ENCODE results near the gene COG7. TPM values are rescaled to one million over a fixed set of nuclear protein-coding genes. Genes with fewer than 3 reads are reported as not detected.

The COG7 gene
- total RNA-seq, 3 donors from 2014 or later: 12.8 to 31.6 (median 29.2) TPM

- Histone ChIP-seq H3K9me3 (no peaks in the 10 kb centered on the region), H3K27ac (peak overlapping the region in 1 of 2 donors; percentile 25), H3K4me1 (no peaks in the 10 kb centered on the region), H3K27me3 (no peaks in the 10 kb centered on the region), H3K36me3 (no peaks in the 10 kb centered on the region), H3K4me3 (no peak overlapping the region)
- DNase-seq (ENCODE audit: low spot score in 2 of 2): peak in 1 of 2 donors; percentile 22
- TF ChIP-seq POLR2AphosphoS5 (IDR thresholded peaks at IDR 0.05) (no peak), POLR2A (IDR thresholded peaks at IDR 0.05) (no peak), CTCF (IDR thresholded peaks at IDR 0.05) (no peak)
- intact Hi-C loops (cut with DNase I; ENCODE audit: low total_unique reads): no loop called here
These were observed 53.8 kb downstream of the COG7 start for GRCh38 chr16:23398987-23399805.

GRCh38 chr16:23397464-23397863 is 55.5 kb downstream of the COG7 start:
- H3K4me1 ChIP-seq: no peaks in the 10 kb centered on the region
- no peaks in the 10 kb centered on the region for H3K36me3 ChIP-seq

GRCh38 chr16:23395732-23396131 is 57.3 kb downstream of the COG7 start:
- Histone ChIP-seq H3K27ac (no peak overlapping the region), H3K27me3 (no peaks in the 10 kb centered on the region), H3K4me3 (no peak overlapping the region), H3K4me1 (no peaks in the 10 kb centered on the region), H3K36me3 (no peaks in the 10 kb centered on the region), H3K9me3 (no peaks in the 10 kb centered on the region)
- intact Hi-C loops (cut with DNase I; ENCODE audit: low total_unique reads): no loop called here
- no peak for DNase-seq (ENCODE audit: low spot score in 2 of 2)
- TF ChIP-seq POLR2A (IDR thresholded peaks at IDR 0.05): no peak
- no peak for TF ChIP-seq POLR2AphosphoS5 (IDR thresholded peaks at IDR 0.05)
- no peak for TF ChIP-seq CTCF (IDR thresholded peaks at IDR 0.05)

More at GRCh38 chr16:23397464-23397863, 55.5 kb downstream of the COG7 start:
- Histone ChIP-seq H3K27ac (no peak overlapping the region), H3K9me3 (no peaks in the 10 kb centered on the region), H3K4me3 (no peak overlapping the region), H3K27me3 (no peaks in the 10 kb centered on the region)
- TF ChIP-seq CTCF (IDR thresholded peaks at IDR 0.05) (no peak), POLR2A (IDR thresholded peaks at IDR 0.05) (no peak)
- intact Hi-C loops (cut with DNase I; ENCODE audit: low total_unique reads): no loop called here
- DNase-seq (ENCODE audit: low spot score in 2 of 2): peak in 1 of 2 donors; percentile 7

GRCh38 chr16:23394141-23394831 is 58.7 kb downstream of the COG7 start:
- Histone ChIP-seq H3K27ac (peak overlapping the region in 1 of 2 donors; percentile 83), H3K27me3 (no peaks in the 10 kb centered on the region), H3K4me3 (no peak overlapping the region), H3K36me3 (no peaks in the 10 kb centered on the region), H3K4me1 (no peaks in the 10 kb centered on the region), H3K9me3 (no peaks in the 10 kb centered on the region)
- intact Hi-C loops (cut with DNase I; ENCODE audit: low total_unique reads): no loop called here
- TF ChIP-seq POLR2AphosphoS5 (IDR thresholded peaks at IDR 0.05) (no peak), POLR2A (IDR thresholded peaks at IDR 0.05) (no peak), CTCF (IDR thresholded peaks at IDR 0.05) (no peak)
- DNase-seq (ENCODE audit: low spot score in 2 of 2): no peak

GRCh38 chr16:23392223-23392600 is 60.8 kb downstream of the COG7 start:
- Histone ChIP-seq H3K9me3 (no peaks in the 10 kb centered on the region), H3K4me1 (no peaks in the 10 kb centered on the region), H3K4me3 (no peak overlapping the region), H3K27me3 (no peaks in the 10 kb centered on the region), H3K36me3 (no peaks in the 10 kb centered on the region), H3K27ac (peak overlapping the region; percentile 83 to 84)
- intact Hi-C loops (cut with DNase I; ENCODE audit: low total_unique reads): no loop called here
- DNase-seq (ENCODE audit: low spot score in 2 of 2): no peak
- TF ChIP-seq POLR2AphosphoS5 (IDR thresholded peaks at IDR 0.05) (no peak), CTCF (IDR thresholded peaks at IDR 0.05) (no peak), POLR2A (IDR thresholded peaks at IDR 0.05) (no peak)

Measured in breast epithelium (tissue), 4 donors.